PC-3 (cell line): ENCODE results near the gene SNAP47. TPM values are rescaled to one million over a fixed set of nuclear protein-coding genes. Genes with fewer than 3 reads are reported as not detected.
"Not testable (repeated sequence)": the region's sequence is repeated elsewhere in the genome, so short reads cannot be mapped to it uniquely, and the experiment has no call there.

ENCODE experiments used
- ATAC-seq: fragments of 200-7000 bp; cut with Tn5 transposase; 2 replicates; pipeline ENCODE4 v1.9.1; 2020; ENCODE audit warnings: mild to moderate bottlenecking, moderate library complexity
- BruUV-seq: library from RNA; stranded (reverse); fragments of 400-500 nt; replicated peaks from 2 replicates; lab custom pipeline; 2021; lab: Mats Ljungman, UMichigan
- CTCF ChIA-PET: fragments of 300-600 bp; sonication (Branson Sonifier 250); formaldehyde crosslinking; loops from one replicate; lab custom pipeline; 2022; ENCODE audit warnings: antibody characterized with exemption; lab: Charles Lee
- POLR2A ChIA-PET: fragments of 300-600 bp; sonication (Branson Sonifier 250); formaldehyde crosslinking; loops from one replicate; lab custom pipeline; 2022; ENCODE audit warnings: antibody characterized with exemption; ENCODE audit not compliant: unreplicated experiment; lab: Charles Lee
- DNase-seq: peaks from one replicate; pipeline ENCODE4 v3.0.0-alpha.2; 2015
- H2AFZ ChIP-seq: fragments of 300-600 bp; sonication (generic); 2 replicates; pipeline ENCODE4 v1.6.0; 2016; ENCODE audit warnings: antibody characterized with exemption, low read length
- H3F3A ChIP-seq: fragments of 300-600 bp; sonication (generic); one replicate; pipeline ENCODE4 v1.6.0; 2017; ENCODE audit warnings: antibody characterized with exemption, low read length, control low read depth, mild to moderate bottlenecking; ENCODE audit not compliant: unreplicated experiment
- H3K27ac ChIP-seq: fragments of 300-600 bp; sonication (generic); 2 replicates; pipeline ENCODE4 v1.5.1; 2016; ENCODE audit warnings: mild to moderate bottlenecking, low read length
- H3K27me3 ChIP-seq: fragments of 300-600 bp; sonication (generic); 2 replicates; pipeline ENCODE4 v1.6.1; 2016; ENCODE audit warnings: low read length, mixed read lengths
- H3K36me3 ChIP-seq: fragments of 300-600 bp; sonication (generic); 2 replicates; pipeline ENCODE4 v1.6.1; 2016; ENCODE audit warnings: low read depth, mixed run types, low read length, mixed read lengths
- H3K4me1 ChIP-seq: fragments of 300-600 bp; sonication (generic); 2 replicates; pipeline ENCODE4 v1.5.1; 2016; ENCODE audit warnings: low read length; ENCODE audit not compliant: insufficient read depth
- H3K4me2 ChIP-seq: fragments of 300-600 bp; sonication (generic); 2 replicates; pipeline ENCODE4 v1.6.0; 2016; ENCODE audit warnings: low read length
- H3K4me3 ChIP-seq: fragments of 300-600 bp; sonication (generic); 2 replicates; pipeline ENCODE4 v1.5.1; 2016; ENCODE audit warnings: mild to moderate bottlenecking, low read length, mixed read lengths
- H3K79me2 ChIP-seq: fragments of 300-600 bp; sonication (generic); 2 replicates; pipeline ENCODE4 v1.6.1; 2017; ENCODE audit warnings: low read length, mixed read lengths
- H3K9ac ChIP-seq: fragments of 300-600 bp; sonication (generic); 2 replicates; pipeline ENCODE4 v1.6.0; 2016; ENCODE audit warnings: mild to moderate bottlenecking, low read length
- H3K9me2 ChIP-seq: fragments of 300-600 bp; sonication (generic); replicated peaks from 2 replicates; pipeline ENCODE4 v1.6.1; 2016; ENCODE audit warnings: mixed run types, low read length, mixed read lengths
- H3K9me3 ChIP-seq: fragments of 300-600 bp; sonication (generic); 2 replicates; pipeline ENCODE4 v1.6.1; 2016; ENCODE audit warnings: low read length, mixed read lengths
- H4K20me1 ChIP-seq: fragments of 300-600 bp; sonication (generic); 2 replicates; pipeline ENCODE4 v1.6.1; 2016; ENCODE audit warnings: low read length, mixed read lengths
- CTCF ChIP-seq: fragments of 300-600 bp; sonication (generic); conservative IDR thresholded peaks from 2 replicates; pipeline ENCODE4 v1.5.1; 2017; ENCODE audit warnings: antibody characterized with exemption, low read depth, mild to moderate bottlenecking, low read length
- EZH2 ChIP-seq: fragments of 300-600 bp; sonication (generic); IDR thresholded peaks from one replicate; pipeline ENCODE4 v1.6.1; 2017; ENCODE audit warnings: antibody characterized with exemption, mild to moderate bottlenecking, low read length; ENCODE audit not compliant: unreplicated experiment
- EZH2phosphoT487 ChIP-seq: fragments of 300-600 bp; sonication (generic); IDR thresholded peaks from 2 replicates; pipeline ENCODE4 v1.6.1; 2018; ENCODE audit warnings: mild to moderate bottlenecking, antibody characterized with exemption, low read length, borderline replicate concordance
- intact Hi-C: fragments of 100-400 bp; cut with micrococcal nuclease; formaldehyde crosslinking; loops from 2 replicates; pipeline ENCODE4 v1.9.0; 2023
- total RNA-seq: library from RNA; depleted of rRNA; stranded (reverse); fragments of >200 nt; gene quantifications from 2 replicates; pipeline ENCODE4 v1.2.3, GENCODE V29; 2014

The SNAP47 gene
- total RNA-seq, 1 experiment from 2014 or later: 123 TPM

DNA sequence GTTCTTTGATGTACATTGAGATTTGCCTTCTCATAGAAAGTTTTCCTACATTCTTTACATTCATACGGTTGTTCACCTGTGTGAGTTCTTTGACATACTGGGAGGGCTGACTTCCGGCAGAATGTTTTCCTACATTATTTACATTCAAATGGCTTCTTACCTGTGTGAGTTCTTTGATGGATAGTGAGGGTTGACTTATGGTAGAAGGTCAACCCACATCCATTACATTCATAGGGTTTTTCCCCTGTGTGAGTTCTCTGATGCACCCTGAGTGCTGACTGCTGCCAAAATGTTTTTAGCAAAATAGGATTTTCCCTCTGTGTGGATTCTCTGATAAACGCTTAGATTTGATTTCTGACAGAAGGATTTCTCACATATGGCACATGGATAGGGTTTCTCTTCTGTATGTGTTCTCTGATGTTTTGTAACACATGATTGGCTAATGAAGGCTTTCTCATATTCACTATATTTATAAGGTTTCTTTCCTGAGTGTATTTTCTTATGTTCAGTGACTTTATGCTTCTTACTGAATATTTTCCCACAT lies 37.8 kb upstream of the SNAP47 start:
- no TSS peak for BruUV-seq
- DNase-seq (no peak), ATAC-seq (no peak)
- Histone ChIP-seq H3K4me2 (no peak overlapping the region), H3K9ac (no peak overlapping the region), H3K9me3 (peaks cover 40% of the 10 kb centered on the region), H3F3A (no peaks in the 10 kb centered on the region), H2AFZ (no peak overlapping the region), H3K4me3 (no peak overlapping the region), H3K79me2 (no peaks in the 10 kb centered on the region), H3K36me3 (no peaks in the 10 kb centered on the region; the same call in 1 of the 2 replicates), H3K4me1 (no peaks in the 10 kb centered on the region), H3K27ac (no peak overlapping the region), H3K9me2 (no peaks in the 10 kb centered on the region), H4K20me1 (no peaks in the 10 kb centered on the region), H3K27me3 (no peaks in the 10 kb centered on the region)
- TF ChIP-seq CTCF (no peak), EZH2phosphoT487 (no peak), EZH2 (no peak)
- CTCF ChIA-PET: no interaction called here
- intact Hi-C loops: no loop called here
- POLR2A ChIA-PET: no interaction called here

DNA sequence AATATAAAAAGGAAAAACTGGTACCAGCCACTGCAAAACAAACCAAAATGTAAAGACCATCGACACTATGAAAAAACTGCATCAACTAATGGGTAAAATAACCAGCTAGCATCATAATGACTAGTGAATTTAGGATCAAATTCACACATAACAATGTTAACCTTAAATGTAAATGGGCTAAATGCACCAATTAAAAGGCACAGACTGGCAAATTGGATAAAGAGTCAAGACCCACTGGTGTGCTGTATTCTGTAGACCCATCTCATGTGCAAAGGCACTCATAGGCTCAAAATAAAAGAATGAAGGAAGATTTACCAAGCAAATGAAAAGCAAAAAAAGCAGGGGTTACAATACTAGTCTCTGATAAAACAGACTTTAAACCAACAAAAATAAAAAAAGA lies 33.6 kb upstream of the SNAP47 start:
- H3K36me3 ChIP-seq, H4K20me1 ChIP-seq, H3F3A ChIP-seq, BruUV-seq, H3K27ac ChIP-seq, CTCF ChIA-PET, H3K4me1 ChIP-seq, H3K9ac ChIP-seq, POLR2A ChIA-PET, H3K4me2 ChIP-seq, intact Hi-C loops, DNase-seq, H3K79me2 ChIP-seq, H3K4me3 ChIP-seq, H3K9me2 ChIP-seq, H2AFZ ChIP-seq, ATAC-seq, H3K27me3 ChIP-seq: not testable (repeated sequence)
- H3K9me3 ChIP-seq: peaks cover 24% of the 10 kb centered on the region

GRCh38 chr1:227707846-227708245 lies 27.4 kb upstream of the SNAP47 start:
- ChIA-PET CTCF (no interaction called here), POLR2A (interaction anchor here (0.7 kb wide), 1 partner anchor 1810 kb away, joined by 9 read pairs; no protein-coding TSS in a partner anchor)
- no peak for ATAC-seq
- Histone ChIP-seq H3K9ac (no peak overlapping the region), H3K27me3 (no peaks in the 10 kb centered on the region), H3K4me3 (no peak overlapping the region), H3F3A (no peaks in the 10 kb centered on the region), H3K79me2 (no peaks in the 10 kb centered on the region), H3K9me3 (peaks cover 18% of the 10 kb centered on the region), H3K4me1 (no peaks in the 10 kb centered on the region), H3K36me3 (no peaks in the 10 kb centered on the region), H4K20me1 (no peaks in the 10 kb centered on the region), H3K4me2 (no peak overlapping the region), H2AFZ (no peak overlapping the region), H3K9me2 (no peaks in the 10 kb centered on the region), H3K27ac (no peak overlapping the region)
- DNase-seq: no peak
- TF ChIP-seq EZH2phosphoT487: no peak
- no peak for TF ChIP-seq CTCF
- TF ChIP-seq EZH2: no peak
- intact Hi-C loops: no loop called here
- BruUV-seq: no TSS peak
